ENCODE measurements around the gene SLC25A10.

The SLC25A10 gene

GRCh38 chr17:81701288-81702071 is 10.6 kb upstream of the SLC25A10 start:
- no peak for DNase-seq (ENCODE audit: low read depth, low spot score)
- H3K36me3 ChIP-seq (ENCODE audit: insufficient read depth, insufficient read length, low read length), result peaks cover 85% of the 10 kb centered on the region
- peak overlapping the region; percentile 97 for H3K4me3 ChIP-seq (ENCODE audit: insufficient read length, low read depth)

GRCh38 chr17:81702934-81703746 is 8.9 kb upstream of the SLC25A10 start, which contains the start of gene MRPL12:
Gene MRPL12, plus strand, starts transcription at chr17:81703367. Its CDS starts 135 bp downstream, at chr17:81703502.
- Histone ChIP-seq H3K4me3 (ENCODE audit: insufficient read length, low read depth) (peak within 1 kb of the TSS; percentile 97), H3K9me3 (ENCODE audit: insufficient read depth, low read length) (no peaks in the 10 kb centered on the region), H3K27me3 (ENCODE audit: insufficient read depth, insufficient read length) (no peaks in the 10 kb centered on the region), H3K36me3 (ENCODE audit: insufficient read depth, insufficient read length, low read length) (peaks cover 85% of the 10 kb centered on the region), H3K9ac (ENCODE audit: insufficient read length, low read depth) (peak within 1 kb of the TSS; percentile 99), H3K4me1 (ENCODE audit: insufficient read depth, insufficient read length) (peaks cover 20% of the 10 kb centered on the region)
- peak; percentile 88 for DNase-seq (ENCODE audit: low read depth, low spot score)
- TF ChIP-seq SUZ12 (IDR thresholded peaks at IDR 0.05; ENCODE audit: extremely low read depth, insufficient read depth, insufficient read length), result no peak
- TF ChIP-seq YY1 (IDR thresholded peaks at IDR 0.05; ENCODE audit: insufficient read depth, insufficient read length), result no peak
- no peak for TF ChIP-seq ZNF274 (IDR thresholded peaks at IDR 0.05; ENCODE audit: low read depth, low read length)

More at GRCh38 chr17:81701288-81702071, 10.6 kb upstream of the SLC25A10 start:
- TF ChIP-seq ZNF274 (IDR thresholded peaks at IDR 0.05; ENCODE audit: low read depth, low read length), result no peak
- TF ChIP-seq YY1 (IDR thresholded peaks at IDR 0.05; ENCODE audit: insufficient read depth, insufficient read length), result no peak
- TF ChIP-seq SUZ12 (IDR thresholded peaks at IDR 0.05; ENCODE audit: extremely low read depth, insufficient read depth, insufficient read length), result no peak
- Histone ChIP-seq H3K9ac (ENCODE audit: insufficient read length, low read depth) (peak overlapping the region; percentile 99), H3K9me3 (ENCODE audit: insufficient read depth, low read length) (no peaks in the 10 kb centered on the region), H3K4me1 (ENCODE audit: insufficient read depth, insufficient read length) (peaks cover 28% of the 10 kb centered on the region), H3K27me3 (ENCODE audit: insufficient read depth, insufficient read length) (no peaks in the 10 kb centered on the region)

GRCh38 chr17:81703747-81704654 is 8.1 kb upstream of the SLC25A10 start:
- H3K36me3 ChIP-seq (ENCODE audit: insufficient read depth, insufficient read length, low read length), result peaks cover 85% of the 10 kb centered on the region
- H3K4me3 ChIP-seq (ENCODE audit: insufficient read length, low read depth), result peak overlapping the region; percentile 97
- H3K9me3 ChIP-seq (ENCODE audit: insufficient read depth, low read length), result no peaks in the 10 kb centered on the region
- H3K4me1 ChIP-seq (ENCODE audit: insufficient read depth, insufficient read length), result peaks cover 25% of the 10 kb centered on the region
- DNase-seq (ENCODE audit: low read depth, low spot score), result no peak
- H3K9ac ChIP-seq (ENCODE audit: insufficient read length, low read depth), result peak overlapping the region; percentile 99
- no peaks in the 10 kb centered on the region for H3K27me3 ChIP-seq (ENCODE audit: insufficient read depth, insufficient read length)
- TF ChIP-seq ZNF274 (IDR thresholded peaks at IDR 0.05; ENCODE audit: low read depth, low read length) (no peak), SUZ12 (IDR thresholded peaks at IDR 0.05; ENCODE audit: extremely low read depth, insufficient read depth, insufficient read length) (no peak), YY1 (IDR thresholded peaks at IDR 0.05; ENCODE audit: insufficient read depth, insufficient read length) (no peak)

- TF ChIP-seq ZNF274 (IDR thresholded peaks at IDR 0.05; ENCODE audit: low read depth, low read length), result no peak
- TF ChIP-seq YY1 (IDR thresholded peaks at IDR 0.05; ENCODE audit: insufficient read depth, insufficient read length), result no peak
- TF ChIP-seq SUZ12 (IDR thresholded peaks at IDR 0.05; ENCODE audit: extremely low read depth, insufficient read depth, insufficient read length), result no peak
- Histone ChIP-seq H3K9me3 (ENCODE audit: insufficient read depth, low read length) (no peaks in the 10 kb centered on the region), H3K9ac (ENCODE audit: insufficient read length, low read depth) (peak overlapping the region; percentile 42), H3K4me3 (ENCODE audit: insufficient read length, low read depth) (no peak overlapping the region), H3K36me3 (ENCODE audit: insufficient read depth, insufficient read length, low read length) (peaks cover 72% of the 10 kb centered on the region), H3K4me1 (ENCODE audit: insufficient read depth, insufficient read length) (peaks cover 26% of the 10 kb centered on the region), H3K27me3 (ENCODE audit: insufficient read depth, insufficient read length) (no peaks in the 10 kb centered on the region)
- DNase-seq (ENCODE audit: low read depth, low spot score), result no peak
Observed at GRCh38 chr17:81705518-81706231, 6.4 kb upstream of the SLC25A10 start.

- Histone ChIP-seq H3K27me3 (ENCODE audit: insufficient read depth, insufficient read length) (no peaks in the 10 kb centered on the region), H3K4me3 (ENCODE audit: insufficient read length, low read depth) (no peak overlapping the region), H3K9ac (ENCODE audit: insufficient read length, low read depth) (no peak overlapping the region), H3K9me3 (ENCODE audit: insufficient read depth, low read length) (no peaks in the 10 kb centered on the region), H3K36me3 (ENCODE audit: insufficient read depth, insufficient read length, low read length) (peaks cover 66% of the 10 kb centered on the region), H3K4me1 (ENCODE audit: insufficient read depth, insufficient read length) (peaks cover 31% of the 10 kb centered on the region)
- TF ChIP-seq YY1 (IDR thresholded peaks at IDR 0.05; ENCODE audit: insufficient read depth, insufficient read length), result no peak
- TF ChIP-seq SUZ12 (IDR thresholded peaks at IDR 0.05; ENCODE audit: extremely low read depth, insufficient read depth, insufficient read length), result no peak
- no peak for TF ChIP-seq ZNF274 (IDR thresholded peaks at IDR 0.05; ENCODE audit: low read depth, low read length)
- no peak for DNase-seq (ENCODE audit: low read depth, low spot score)
Observed at GRCh38 chr17:81706232-81706611, 5.9 kb upstream of the SLC25A10 start.

Data from NT2/D1 (cell line).